NT2/D1 (cell line): Measurements from ENCODE around the gene OTUD7B.

Experiments used
- SUZ12 ChIP-seq: IDR thresholded peaks from 2 replicates; pipeline ENCODE4 v1.6.1; 2011; ENCODE audit not compliant: insufficient read length, insufficient read depth; ENCODE audit errors: extremely low read depth
- YY1 ChIP-seq: IDR thresholded peaks from 2 replicates; pipeline ENCODE4 v1.6.1; 2011; ENCODE audit not compliant: insufficient read length, insufficient read depth
- ZNF274 ChIP-seq: IDR thresholded peaks from 2 replicates; pipeline ENCODE4 v1.6.1; 2011; ENCODE audit warnings: mild to moderate bottlenecking, low read depth, low read length

- no peak for TF ChIP-seq SUZ12
- TF ChIP-seq YY1 = no peak
- TF ChIP-seq ZNF274 = no peak
These were observed 73.4 kb downstream of the OTUD7B start for GRCh38 chr1:149936992-149937705.
